GM12878 (cell line): Measurements from ENCODE around the gene TXNDC9. TPM values are rescaled to one million over a fixed set of nuclear protein-coding genes. Genes with fewer than 3 reads are reported as not detected.

ENCODE experiments used
- ATAC-seq: fragments of 200-7000 bp; cut with Tn5 transposase; 3 replicates; pipeline ENCODE4 v1.9.1; 2020; ENCODE audit warnings: mild to moderate bottlenecking, moderate library complexity
- BruUV-seq: library from RNA; stranded (reverse); fragments of 400-500 nt; replicated peaks from 2 replicates; lab custom pipeline; 2021; lab: Mats Ljungman, UMichigan
- CTCF ChIA-PET: fragments of 300-600 bp; sonication (Branson Sonifier 250); formaldehyde crosslinking; extraction: SDS; loops from one replicate; lab custom pipeline; 2021; ENCODE audit warnings: inconsistent platforms; lab: Yijun Ruan, JAX
- POLR2A ChIA-PET: fragments of 350-600 bp; formaldehyde crosslinking; extraction: SDS; loops from one replicate; lab custom pipeline; 2021; ENCODE audit warnings: inconsistent platforms; lab: Charles Lee
- RAD21 ChIA-PET: fragments of 300-600 bp; sonication (Branson Sonifier 250); formaldehyde crosslinking; loops from one replicate; lab custom pipeline; 2023; ENCODE audit warnings: antibody characterized with exemption; ENCODE audit not compliant: unreplicated experiment; lab: Charles Lee
- SMC1A ChIA-PET: fragments of 300-600 bp; sonication (Branson Sonifier 250); formaldehyde crosslinking; loops from one replicate; lab custom pipeline; 2023; ENCODE audit not compliant: unreplicated experiment, uncharacterized antibody; lab: Charles Lee
- DNase-seq: peaks from one replicate; pipeline ENCODE4 v3.0.0-alpha.2; 2011; ENCODE audit warnings: low read depth, low spot score
- FAIRE-seq: peaks from 3 replicates; lab custom pipeline; 2011; peaks lifted over from hg19 to GRCh38; lab: Jason Lieb, UNC
- H2AFZ ChIP-seq: 2 replicates; pipeline ENCODE4 v1.6.0; 2011; ENCODE audit warnings: low read depth, low read length, control low read depth; ENCODE audit not compliant: control insufficient read depth
- H3K27ac ChIP-seq: 2 replicates; pipeline ENCODE4 v1.5.1; 2011; ENCODE audit warnings: control low read depth; ENCODE audit not compliant: control insufficient read depth, insufficient read depth
- H3K27me3 ChIP-seq, 2 experiments: replicated peaks in 1 of 2; 2 replicates each; pipeline versions ENCODE4 v1.6.0 to v1.6.1; 2011; ENCODE audit warnings: low read length in 1 of 2; ENCODE audit not compliant: control insufficient read depth in 2 of 2, insufficient read depth in 2 of 2
- H3K36me3 ChIP-seq, 2 experiments: 2 replicates each; pipeline ENCODE4 v1.5.1; 2011; ENCODE audit warnings: low read length in 1 of 2; ENCODE audit not compliant: control insufficient read depth in 2 of 2, insufficient read depth in 2 of 2
- H3K4me1 ChIP-seq: 2 replicates; pipeline ENCODE4 v1.6.1; 2011; ENCODE audit warnings: mild to moderate bottlenecking, low read length, moderate library complexity, mixed read lengths; ENCODE audit not compliant: control insufficient read depth, insufficient read depth
- H3K4me2 ChIP-seq: 2 replicates; pipeline ENCODE4 v1.6.0; 2011; ENCODE audit warnings: control low read depth; ENCODE audit not compliant: control insufficient read depth, insufficient read depth
- H3K4me3 ChIP-seq: fragments of 200-600 bp; sonication (generic); 2 replicates; pipeline ENCODE4 v1.5.1; 2016
- H3K79me2 ChIP-seq: 2 replicates; pipeline ENCODE4 v1.6.0; 2011; ENCODE audit warnings: low read length; ENCODE audit not compliant: control insufficient read depth, insufficient read depth
- H3K9ac ChIP-seq: 2 replicates; pipeline ENCODE4 v1.8.0; 2011; ENCODE audit warnings: low read length, control low read depth, mixed read lengths; ENCODE audit not compliant: control insufficient read depth, insufficient read depth
- H3K9me3 ChIP-seq: replicated peaks from 3 replicates; pipeline ENCODE4 v1.5.1; 2011; ENCODE audit warnings: mild to moderate bottlenecking, low read length; ENCODE audit not compliant: control insufficient read depth, insufficient read depth
- H4K20me1 ChIP-seq: 2 replicates; pipeline ENCODE4 v1.6.0; 2011; ENCODE audit not compliant: control insufficient read depth, insufficient read depth
- ATF3 ChIP-seq: IDR thresholded peaks from 2 replicates; pipeline ENCODE4 v1.6.1; 2011; ENCODE audit warnings: low read depth, mild to moderate bottlenecking, low read length, moderate library complexity, borderline replicate concordance; ENCODE audit errors: extremely low read depth
- BCL3 ChIP-seq: IDR thresholded peaks from 2 replicates; pipeline ENCODE4 v1.6.1; 2011; ENCODE audit warnings: borderline replicate concordance, low read depth, mild to moderate bottlenecking, moderate library complexity, low read length; ENCODE audit not compliant: insufficient read depth, poor library complexity, severe bottlenecking
- DPF2 ChIP-seq: fragments of 450-650 bp; IDR thresholded peaks from 2 replicates; pipeline ENCODE4 v1.6.1; 2017; ENCODE audit warnings: mild to moderate bottlenecking
- EP300 ChIP-seq, 2 experiments: fragments of 150-350 bp in 1 of 2; IDR thresholded peaks; 2 replicates each; pipeline ENCODE4 v1.6.1; 2011 to 2012; ENCODE audit warnings: low read depth in 2 of 2, low read length in 2 of 2, borderline replicate concordance in 1 of 2, improper control_type of control experiment in 1 of 2, inconsistent platforms in 1 of 2; ENCODE audit not compliant: control insufficient read depth in 1 of 2
- HDAC6 ChIP-seq: fragments of 200-600 bp; sonication (generic); IDR thresholded peaks from one replicate; pipeline ENCODE4 v1.8.0; 2017; ENCODE audit warnings: antibody characterized with exemption; ENCODE audit not compliant: unreplicated experiment
- NR2C1 ChIP-seq: fragments of 450-650 bp; IDR thresholded peaks from 2 replicates; pipeline ENCODE4 v1.6.1; 2017; ENCODE audit warnings: antibody characterized with exemption, mild to moderate bottlenecking, moderate library complexity
- NR2F1 ChIP-seq: fragments of 450-650 bp; conservative IDR thresholded peaks from 2 replicates; pipeline ENCODE4 v1.6.1; 2017; ENCODE audit warnings: mild to moderate bottlenecking
- PAX8 ChIP-seq: fragments of 450-650 bp; IDR thresholded peaks from 2 replicates; pipeline ENCODE4 v1.6.1; 2017; ENCODE audit warnings: mild to moderate bottlenecking, moderate library complexity
- POLR2AphosphoS2 ChIP-seq: IDR thresholded peaks from 2 replicates; pipeline ENCODE4 v1.6.1; 2011; ENCODE audit warnings: low read depth, mild to moderate bottlenecking, low read length, improper control_type of control experiment, moderate library complexity
- RELA ChIP-seq: fragments of 450-650 bp; IDR thresholded peaks from 2 replicates; pipeline ENCODE4 v1.8.0; 2014; ENCODE audit warnings: borderline replicate concordance; ENCODE audit not compliant: partially characterized antibody
- ZNF384 ChIP-seq: IDR thresholded peaks from 2 replicates; pipeline ENCODE4 v1.6.1; 2012; ENCODE audit warnings: low read depth, mild to moderate bottlenecking, low read length, improper control_type of control experiment, borderline replicate concordance
- in situ Hi-C: fragments of 300-500 bp; cut with MboI; formaldehyde crosslinking; loops from 9 replicates; pipeline ENCODE4 v1.14.3; 2018; ENCODE audit warnings: mixed read lengths
- intact Hi-C: fragments of 100-400 bp; cut with micrococcal nuclease; formaldehyde crosslinking; loops from one replicate; pipeline ENCODE4 v1.14.2; 2022; ENCODE audit not compliant: unreplicated experiment
- polyA plus RNA-seq, 11 experiments: library from polyadenylated mRNA; depleted of rRNA in 4 of 11; unstranded in 6 of 11; stranded (reverse) in 5 of 11; fragments of >200 nt; fragmentation: Nextera tagmentation in 4 of 11; fragmentation: Illumina TruSeq in 1 of 11; extraction: Ambion mirVana in 4 of 11; extraction: Trizol in 1 of 11; gene quantifications; 1 replicate in 1 of 11; 2 replicates in 10 of 11; pipeline versions ENCODE4 v1.2.1 to v1.2.3, GENCODE V29; 2011 to 2016; ENCODE audit warnings: inconsistent platforms in 2 of 11, missing spikeins in 2 of 11, low read depth in 1 of 11
- total RNA-seq, 4 experiments: library from RNA; depleted of rRNA in 3 of 4; stranded (reverse); fragments of >200 nt in 3 of 4; fragmentation: Illumina TruSeq in 1 of 4; extraction: Trizol in 1 of 4; gene quantifications; 2 replicates each; pipeline versions ENCODE4 v1.2.1 to v1.2.3, GENCODE V29; 2013 to 2021

TXNDC9 gene
- total and polyA plus RNA-seq, 10 of the 15 experiments (the other 5 are each of a cell fraction or from before 2014, with no cell fraction given) = 27.0 to 170 (median 50.9) TPM

- TF ChIP-seq BCL3 = no peak
These were observed 17.9 kb upstream of the TXNDC9 start (continued) for GRCh38 chr2:99354070-99354469.

DNA sequence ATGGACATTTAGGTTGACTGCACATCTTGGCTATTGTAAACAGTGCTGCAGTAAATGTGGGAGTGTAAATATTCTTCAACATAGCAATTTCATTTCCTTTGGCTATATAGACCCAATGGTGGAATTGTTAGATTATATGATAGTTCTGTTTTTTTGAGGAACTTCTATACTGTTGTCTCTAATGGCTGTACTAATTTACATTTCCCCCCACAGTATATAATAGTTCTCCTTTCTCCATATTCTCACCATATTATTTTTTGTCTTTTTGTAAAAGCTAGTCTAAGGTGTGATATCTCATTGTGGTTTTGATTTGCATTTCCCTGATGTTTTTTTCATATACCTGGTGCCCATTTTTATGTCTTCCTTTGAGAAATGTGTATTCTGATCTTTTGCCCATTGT, 14.1 kb upstream of the TXNDC9 start:
- no peak overlapping the region; the same call in 1 of the 2 replicates for H3K4me2 ChIP-seq
- ChIA-PET POLR2A (interaction anchor here (0.6 to 3.9 kb wide), 2 partner anchors 12 to 1909 kb away, joined by 3 to 30 read pairs; partner anchors contain the start of gene EIF5B), CTCF (interaction anchor here (0.6 kb wide), 1 partner anchor 91 kb away, joined by 3 read pairs; no protein-coding TSS in a partner anchor), SMC1A (interaction anchor here (0.6 to 0.8 kb wide), 3 partner anchors 24 to 48 kb away, joined by 3 read pairs; no protein-coding TSS in a partner anchor), RAD21 (no interaction called here)
- in situ Hi-C loops = no loop called here
- no peaks in the 10 kb centered on the region; a peak in 3 of 4 replicates for H3K36me3 ChIP-seq
- no peak overlapping the region for H3K4me3 ChIP-seq
- H3K27ac ChIP-seq = no peak overlapping the region
- H3K9ac ChIP-seq = no peak overlapping the region
- no peaks in the 10 kb centered on the region for H3K27me3 ChIP-seq
- FAIRE-seq (no peak), ATAC-seq (no peak), DNase-seq (no peak)
- peaks cover 13% of the 10 kb centered on the region for H3K4me1 ChIP-seq
- no peak for TF ChIP-seq PAX8
- no peak for TF ChIP-seq POLR2AphosphoS2
- no peak for TF ChIP-seq NR2C1
- TF ChIP-seq RELA = no peak
- no peak for TF ChIP-seq ATF3
- no peak for TF ChIP-seq DPF2
- no peak for TF ChIP-seq ZNF384
- no peak for TF ChIP-seq NR2F1
- no peak for TF ChIP-seq EP300 (IDR thresholded peaks at IDR 0.05; ENCODE audit: borderline replicate concordance in 1 of 2, control insufficient read depth in 1 of 2, low read depth in 2 of 2, low read length in 2 of 2)
- TF ChIP-seq HDAC6 = no peak
- no peaks in the 10 kb centered on the region for H4K20me1 ChIP-seq
- H3K79me2 ChIP-seq = peaks cover 84% of the 10 kb centered on the region
- no peaks in the 10 kb centered on the region for H3K9me3 ChIP-seq
- BruUV-seq = no TSS peak
- no peak overlapping the region for H2AFZ ChIP-seq
- intact Hi-C loops = no loop called here
